ENCODE measurements around the gene CFAP45. TPM values are rescaled to one million over a fixed set of nuclear protein-coding genes. Genes with fewer than 3 reads are reported as not detected.
A peak's percentile ranks its signal among the peaks of the same experiment; 100 is the strongest.

The CFAP45 gene
- total and polyA plus RNA-seq, 2 donors from 2014 or later, result 1.0 to 14.2 TPM

DNA sequence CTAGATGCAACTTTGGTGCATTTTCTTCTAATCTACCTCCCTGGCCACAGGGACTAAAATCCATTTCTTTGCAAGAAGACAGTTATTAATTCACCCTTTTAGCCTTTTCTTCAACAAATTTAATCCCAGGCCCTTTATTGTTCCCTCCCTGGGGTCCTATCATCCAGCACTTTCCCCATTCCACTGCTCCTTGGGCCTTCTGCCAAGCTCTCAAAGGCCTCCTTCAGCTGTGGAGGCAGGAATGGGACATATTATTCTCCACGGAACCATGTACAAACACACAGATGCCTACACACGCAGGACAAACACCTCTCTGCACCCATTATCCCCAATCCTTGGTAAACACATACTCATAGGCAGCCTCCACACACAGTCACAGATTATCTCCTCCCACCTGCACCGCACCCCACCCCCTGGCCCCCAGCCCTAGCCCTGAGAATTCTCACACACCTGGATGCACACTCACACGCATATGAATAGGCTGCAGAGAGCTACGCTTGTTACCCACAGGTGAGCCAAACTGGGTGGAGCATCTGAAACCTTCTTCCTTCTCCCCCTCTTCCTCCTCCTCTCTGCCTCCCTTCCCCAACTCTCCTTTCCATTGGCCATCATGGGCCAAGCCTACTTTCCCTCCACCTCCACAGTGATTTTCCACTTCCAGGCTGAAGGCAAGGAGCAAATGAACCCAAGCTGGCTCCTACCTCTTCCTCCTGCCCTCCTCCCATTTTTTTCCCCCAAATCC lies 13.7 kb upstream of the CFAP45 start:
- TF ChIP-seq, protein P1, sequence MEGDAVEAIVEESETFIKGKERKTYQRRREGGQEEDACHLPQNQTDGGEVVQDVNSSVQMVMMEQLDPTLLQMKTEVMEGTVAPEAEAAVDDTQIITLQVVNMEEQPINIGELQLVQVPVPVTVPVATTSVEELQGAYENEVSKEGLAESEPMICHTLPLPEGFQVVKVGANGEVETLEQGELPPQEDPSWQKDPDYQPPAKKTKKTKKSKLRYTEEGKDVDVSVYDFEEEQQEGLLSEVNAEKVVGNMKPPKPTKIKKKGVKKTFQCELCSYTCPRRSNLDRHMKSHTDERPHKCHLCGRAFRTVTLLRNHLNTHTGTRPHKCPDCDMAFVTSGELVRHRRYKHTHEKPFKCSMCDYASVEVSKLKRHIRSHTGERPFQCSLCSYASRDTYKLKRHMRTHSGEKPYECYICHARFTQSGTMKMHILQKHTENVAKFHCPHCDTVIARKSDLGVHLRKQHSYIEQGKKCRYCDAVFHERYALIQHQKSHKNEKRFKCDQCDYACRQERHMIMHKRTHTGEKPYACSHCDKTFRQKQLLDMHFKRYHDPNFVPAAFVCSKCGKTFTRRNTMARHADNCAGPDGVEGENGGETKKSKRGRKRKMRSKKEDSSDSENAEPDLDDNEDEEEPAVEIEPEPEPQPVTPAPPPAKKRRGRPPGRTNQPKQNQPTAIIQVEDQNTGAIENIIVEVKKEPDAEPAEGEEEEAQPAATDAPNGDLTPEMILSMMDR (IDR thresholded peaks at IDR 0.05; ENCODE audit: borderline replicate concordance, extremely low read depth, insufficient read depth), result no peak
- Histone ChIP-seq H3K36me3 (ENCODE audit: control insufficient read depth in 2 of 3, insufficient read depth in 3 of 3, low read length in 3 of 3) (peaks cover 0 to 13% (median 5%) of the 10 kb centered on the region in 3 donors), H3K4me3 (ENCODE audit: low read length in 3 of 3) (no peak overlapping the region), H3K9ac (ENCODE audit: low read length in 3 of 3) (no peak overlapping the region), H3K9me3 (ENCODE audit: control insufficient read depth in 2 of 3, insufficient read depth in 1 of 3, low read length in 3 of 3) (no peaks in the 10 kb centered on the region), H3K27me3 (ENCODE audit: control insufficient read depth, insufficient read depth, low read length) (no peaks in the 10 kb centered on the region), H3K27ac (ENCODE audit: low read depth in 2 of 2, low read length in 2 of 2) (peak overlapping the region in 1 of 2 donors; percentile 50), H3K4me1 (ENCODE audit: control insufficient read depth in 2 of 3, insufficient read depth in 2 of 3, low read depth in 1 of 3, low read length in 3 of 3) (peaks cover 0 to 21% (median 0%) of the 10 kb centered on the region in 3 donors)
- DNase-seq, result peak in 2 of 5 donors; percentile 30 to 79
- FAIRE-seq, result no peak
- intact Hi-C loops (cut with DNase I), result no loop called here

DNA sequence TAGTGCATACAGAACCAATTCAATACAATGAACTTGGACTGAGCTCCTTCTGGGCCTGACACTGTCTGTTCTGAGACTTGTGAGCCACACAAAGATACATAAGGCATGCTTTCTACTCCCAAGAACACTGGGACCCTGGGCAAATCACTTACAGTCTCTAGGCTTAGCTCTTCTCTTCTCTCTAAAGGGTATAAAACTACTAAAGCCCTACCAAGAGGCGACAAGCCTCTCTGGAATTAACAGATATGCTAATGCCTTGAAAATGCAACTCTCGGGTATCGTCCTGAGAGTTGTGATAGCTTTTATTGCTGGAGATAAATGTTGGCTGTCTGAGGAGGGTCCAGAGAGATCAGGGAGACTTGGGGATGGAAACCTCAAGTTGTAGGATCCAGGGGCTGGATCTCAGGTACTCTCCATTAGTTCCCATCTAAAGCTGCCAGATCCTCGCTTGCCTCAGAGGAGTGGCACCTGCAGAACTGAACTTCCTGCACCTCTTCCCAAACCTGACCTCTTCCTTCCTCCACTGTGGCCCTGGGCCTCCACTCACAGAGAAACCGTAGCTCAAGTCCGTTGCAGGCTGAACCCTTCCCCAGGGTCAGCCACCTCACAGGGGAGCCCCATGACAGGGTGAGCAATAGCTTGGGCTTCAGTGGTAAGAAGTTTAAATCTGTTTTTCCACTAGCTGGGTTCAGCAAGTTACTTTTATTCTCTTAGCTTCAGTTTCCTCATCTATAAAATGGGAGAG lies 11.5 kb upstream of the CFAP45 start:
- Histone ChIP-seq H3K9ac (ENCODE audit: low read length in 3 of 3) (no peak overlapping the region), H3K4me3 (ENCODE audit: low read length in 3 of 3) (no peak overlapping the region), H3K27ac (ENCODE audit: low read depth in 2 of 2, low read length in 2 of 2) (peak overlapping the region in 1 of 2 donors; percentile 25), H3K4me1 (ENCODE audit: control insufficient read depth in 2 of 3, insufficient read depth in 2 of 3, low read depth in 1 of 3, low read length in 3 of 3) (peaks cover 0 to 18% (median 0%) of the 10 kb centered on the region in 3 donors), H3K27me3 (ENCODE audit: control insufficient read depth, insufficient read depth, low read length) (no peaks in the 10 kb centered on the region), H3K9me3 (ENCODE audit: control insufficient read depth in 2 of 3, insufficient read depth in 1 of 3, low read length in 3 of 3) (no peaks in the 10 kb centered on the region), H3K36me3 (ENCODE audit: control insufficient read depth in 2 of 3, insufficient read depth in 3 of 3, low read length in 3 of 3) (no peaks in the 10 kb centered on the region)
- DNase-seq (no peak), FAIRE-seq (no peak)
- intact Hi-C loops (cut with DNase I), result no loop called here
- TF ChIP-seq, protein P1 (IDR thresholded peaks at IDR 0.05; ENCODE audit: borderline replicate concordance, extremely low read depth, insufficient read depth), result no peak

DNA sequence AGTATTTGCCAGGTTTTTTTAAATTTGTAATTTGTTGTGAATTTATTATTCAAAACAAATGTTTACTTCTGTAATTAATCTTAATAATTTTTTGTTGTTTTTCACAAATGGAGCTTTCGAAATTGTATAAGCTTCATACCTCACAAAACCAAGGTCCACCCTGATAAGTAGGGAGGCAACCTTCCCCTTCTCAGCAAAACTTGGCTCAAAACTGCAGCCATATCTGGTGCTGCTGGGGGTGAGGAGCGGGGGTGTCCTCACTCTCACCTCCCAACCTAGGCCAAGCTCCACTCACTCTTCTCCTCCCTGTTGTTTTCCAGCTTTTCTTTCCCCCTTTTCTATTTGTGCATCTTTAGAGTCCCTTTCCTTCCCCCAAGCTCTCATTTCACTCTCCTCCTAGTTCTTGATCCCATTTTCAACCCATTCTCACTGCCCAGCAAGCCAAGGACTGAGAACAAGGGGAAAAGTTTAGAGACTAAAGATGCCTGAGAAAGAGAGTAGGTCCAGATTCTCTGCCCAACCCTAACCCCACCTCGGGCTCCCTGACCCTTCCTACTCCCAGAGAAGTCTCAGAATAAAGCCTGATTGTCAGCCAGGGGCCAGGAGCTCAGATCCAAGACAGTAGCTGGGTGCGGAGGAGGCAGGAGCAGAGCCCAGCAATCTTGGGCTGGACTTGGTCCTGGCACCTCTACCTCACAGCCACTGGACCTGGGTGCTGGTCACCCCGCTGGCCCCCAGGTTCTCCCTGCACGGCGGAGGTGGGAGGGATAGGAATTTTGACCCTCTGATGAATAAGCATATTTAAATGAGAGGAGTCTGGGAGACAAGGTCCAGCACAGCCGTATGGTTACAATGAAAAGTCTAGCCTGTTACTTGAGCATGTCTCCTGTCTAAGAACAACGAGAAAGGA lies 8.3 kb upstream of the CFAP45 start:
- FAIRE-seq (no peak), DNase-seq (no peak)
- Histone ChIP-seq H3K9me3 (ENCODE audit: control insufficient read depth in 2 of 3, insufficient read depth in 1 of 3, low read length in 3 of 3) (no peaks in the 10 kb centered on the region), H3K4me1 (ENCODE audit: control insufficient read depth in 2 of 3, insufficient read depth in 2 of 3, low read depth in 1 of 3, low read length in 3 of 3) (peaks cover 0 to 9% (median 0%) of the 10 kb centered on the region in 3 donors), H3K27me3 (ENCODE audit: control insufficient read depth, insufficient read depth, low read length) (no peaks in the 10 kb centered on the region), H3K27ac (ENCODE audit: low read depth in 2 of 2, low read length in 2 of 2) (no peak overlapping the region), H3K9ac (ENCODE audit: low read length in 3 of 3) (no peak overlapping the region), H3K36me3 (ENCODE audit: control insufficient read depth in 2 of 3, insufficient read depth in 3 of 3, low read length in 3 of 3) (no peaks in the 10 kb centered on the region), H3K4me3 (ENCODE audit: low read length in 3 of 3) (no peak overlapping the region)
- intact Hi-C loops (cut with DNase I), result no loop called here
- TF ChIP-seq, protein P1 (IDR thresholded peaks at IDR 0.05; ENCODE audit: borderline replicate concordance, extremely low read depth, insufficient read depth), result no peak

All from kidney (tissue), 14 donors.